ENCODE results near the gene IPO13.

DNA sequence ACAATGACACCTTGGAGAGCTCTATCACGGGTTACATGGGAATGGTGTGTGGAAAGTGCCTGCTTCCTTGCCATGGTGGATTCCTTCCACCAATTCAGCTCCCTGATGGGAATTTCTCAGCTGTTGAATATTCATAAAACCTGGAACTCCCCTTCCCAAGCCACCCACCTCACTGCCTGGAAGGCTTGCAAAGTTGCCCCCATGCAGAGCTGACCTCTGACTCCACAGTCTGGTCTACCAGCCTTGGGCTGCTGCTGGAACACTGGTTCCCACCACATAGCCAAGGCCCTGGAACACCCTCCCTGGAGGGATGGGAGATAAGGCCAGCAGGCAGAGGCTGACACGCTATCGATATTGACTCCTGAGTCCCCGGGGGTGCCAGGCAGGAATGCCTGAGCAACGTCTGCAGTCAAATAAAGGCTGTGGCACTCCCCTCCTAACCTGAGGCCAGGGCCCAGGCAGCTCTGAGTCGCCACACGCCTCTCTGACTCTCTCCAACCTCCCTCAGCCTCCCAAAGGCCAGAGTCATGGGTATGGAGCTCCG, 53.4 kb downstream of the IPO13 start:
- TF ChIP-seq, protein P1, sequence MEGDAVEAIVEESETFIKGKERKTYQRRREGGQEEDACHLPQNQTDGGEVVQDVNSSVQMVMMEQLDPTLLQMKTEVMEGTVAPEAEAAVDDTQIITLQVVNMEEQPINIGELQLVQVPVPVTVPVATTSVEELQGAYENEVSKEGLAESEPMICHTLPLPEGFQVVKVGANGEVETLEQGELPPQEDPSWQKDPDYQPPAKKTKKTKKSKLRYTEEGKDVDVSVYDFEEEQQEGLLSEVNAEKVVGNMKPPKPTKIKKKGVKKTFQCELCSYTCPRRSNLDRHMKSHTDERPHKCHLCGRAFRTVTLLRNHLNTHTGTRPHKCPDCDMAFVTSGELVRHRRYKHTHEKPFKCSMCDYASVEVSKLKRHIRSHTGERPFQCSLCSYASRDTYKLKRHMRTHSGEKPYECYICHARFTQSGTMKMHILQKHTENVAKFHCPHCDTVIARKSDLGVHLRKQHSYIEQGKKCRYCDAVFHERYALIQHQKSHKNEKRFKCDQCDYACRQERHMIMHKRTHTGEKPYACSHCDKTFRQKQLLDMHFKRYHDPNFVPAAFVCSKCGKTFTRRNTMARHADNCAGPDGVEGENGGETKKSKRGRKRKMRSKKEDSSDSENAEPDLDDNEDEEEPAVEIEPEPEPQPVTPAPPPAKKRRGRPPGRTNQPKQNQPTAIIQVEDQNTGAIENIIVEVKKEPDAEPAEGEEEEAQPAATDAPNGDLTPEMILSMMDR (IDR thresholded peaks at IDR 0.05): no peak
- TF ChIP-seq POLR2A (IDR thresholded peaks at IDR 0.05): no peak
